GM21447 (cell line): Measurements from ENCODE around the gene EYS.
"Not testable (repeated sequence)": the region's sequence is repeated elsewhere in the genome, so short reads cannot be mapped to it uniquely, and the experiment has no call there.

Experiments used
- ATAC-seq: cut with Tn5 transposase; IDR thresholded peaks from one replicate; pipeline ENCODE4 v1.9.1; 2021; ENCODE audit not compliant: unreplicated experiment

Gene EYS

DNA sequence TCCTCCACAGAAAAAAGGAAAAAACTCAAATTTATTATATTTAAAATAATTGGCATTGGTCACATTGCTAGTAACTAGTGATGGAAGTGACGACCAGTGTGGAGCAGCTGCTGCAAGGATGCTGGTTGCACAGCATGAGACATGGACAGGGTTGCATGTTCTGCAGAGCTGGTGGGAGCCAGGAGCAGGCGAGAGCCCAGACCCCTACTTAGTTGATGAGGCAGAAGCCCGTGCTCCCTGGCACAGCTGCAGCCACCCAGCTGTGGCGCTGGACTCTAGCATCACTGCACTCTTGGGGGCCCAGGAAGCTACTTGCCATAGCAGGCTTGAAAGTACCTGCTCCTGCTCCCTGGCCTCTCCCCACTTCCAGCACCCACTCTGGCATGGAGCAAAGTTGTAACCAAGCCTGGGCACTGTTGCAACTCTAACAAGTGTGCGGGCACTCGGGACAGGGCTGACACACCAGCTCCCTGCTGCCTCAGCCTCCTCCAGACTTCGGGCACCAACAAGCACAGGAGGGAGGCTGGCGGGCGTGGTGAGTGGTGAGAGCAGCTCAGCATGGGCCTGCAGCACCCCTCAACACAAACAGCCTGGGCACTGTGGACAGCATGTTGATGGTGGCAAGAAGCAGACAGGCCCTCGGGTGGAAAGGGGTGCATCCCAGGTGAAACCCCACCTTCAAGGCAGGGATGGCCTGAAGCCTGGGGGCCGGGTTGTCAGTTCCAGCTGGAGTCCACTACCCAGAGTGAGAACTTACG is 69.6 kb downstream of the EYS start:
- ATAC-seq: no peak

DNA sequence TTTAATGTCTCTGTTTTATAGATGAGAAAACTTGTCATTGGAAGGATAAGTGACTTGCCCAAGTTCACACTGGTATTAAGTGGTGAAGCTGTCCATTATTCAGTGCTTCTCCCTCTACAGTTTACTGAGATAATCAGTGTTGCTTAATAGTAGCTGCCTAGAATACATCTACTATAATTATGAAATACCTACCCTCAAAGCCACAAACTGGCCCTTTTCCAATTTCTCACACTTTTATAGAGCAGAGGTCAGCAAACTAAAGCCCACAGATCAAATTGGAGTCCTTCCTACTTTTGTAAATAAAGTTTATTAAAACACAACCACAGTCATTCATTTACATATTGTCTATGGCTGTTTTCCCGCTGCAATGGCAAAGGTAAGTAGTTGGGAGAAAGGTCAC is 73.5 kb downstream of the EYS start:
- ATAC-seq: no peak

DNA sequence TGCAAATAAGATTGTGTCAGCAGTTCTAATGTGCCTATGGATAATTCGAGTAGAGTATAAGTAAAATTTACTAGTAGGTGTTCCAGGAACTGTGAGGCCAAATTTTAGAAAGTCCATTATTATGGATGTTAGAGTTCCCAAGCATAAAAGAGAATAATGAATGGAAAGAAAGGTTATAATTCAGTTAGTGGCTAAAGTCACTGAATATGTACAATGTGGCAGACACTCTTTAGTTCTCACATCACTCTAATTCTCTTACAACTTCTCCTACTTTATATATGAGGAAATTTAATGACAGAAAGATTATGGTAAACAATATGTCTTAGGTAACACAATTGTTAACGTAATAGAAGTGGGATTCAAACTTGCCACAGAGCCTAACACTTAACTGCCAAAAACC is 75.3 kb downstream of the EYS start:
- ATAC-seq: no peak

DNA sequence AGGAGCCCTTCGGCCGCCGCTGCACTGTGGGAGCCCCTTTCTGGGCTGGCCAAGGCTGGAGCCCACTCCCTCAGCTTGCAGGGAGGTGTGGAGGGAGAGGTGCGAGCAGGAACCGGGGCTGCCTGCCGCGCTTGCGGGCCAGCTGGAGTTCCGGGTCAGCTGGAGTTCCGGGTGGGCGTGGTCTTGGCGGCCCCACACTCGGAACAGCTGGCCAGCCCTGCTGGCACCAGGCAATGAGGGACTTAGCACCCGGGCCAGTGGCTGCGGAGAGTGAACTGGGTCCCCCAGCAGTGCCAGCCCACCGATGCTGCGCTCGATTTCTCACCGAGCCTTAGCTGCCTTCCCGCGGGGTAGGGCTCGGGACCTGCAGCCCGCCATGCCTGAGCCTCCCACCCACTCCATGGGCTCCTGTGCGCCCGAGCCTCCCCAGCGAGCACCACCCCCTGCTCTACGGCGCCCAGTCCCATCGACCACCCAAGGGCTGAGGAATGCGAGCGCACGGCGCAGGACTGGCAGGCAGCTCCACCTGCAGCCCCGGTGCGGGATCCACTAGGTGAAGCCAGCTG is 79.5 kb downstream of the EYS start:
- not testable (repeated sequence) for ATAC-seq

DNA sequence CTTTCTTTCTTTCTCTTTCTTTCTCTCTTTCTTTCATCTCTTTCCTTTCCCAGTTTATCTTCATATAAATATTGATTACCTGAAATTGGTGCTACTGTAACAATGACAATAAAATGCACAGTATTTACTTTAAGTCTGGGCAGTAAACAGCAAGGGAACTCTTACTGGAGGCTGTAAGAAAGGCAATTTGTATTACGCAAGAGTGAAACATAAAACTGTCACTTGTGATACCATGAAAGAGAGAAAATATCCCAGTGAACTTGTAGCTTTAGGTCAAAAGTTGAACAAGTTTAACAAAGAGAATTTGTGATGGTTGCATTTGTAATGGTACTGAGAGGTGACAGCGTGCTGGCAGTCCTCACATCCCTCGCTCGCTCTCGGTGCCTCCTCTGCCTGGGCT is 80.0 kb downstream of the EYS start:
- no peak for ATAC-seq

DNA sequence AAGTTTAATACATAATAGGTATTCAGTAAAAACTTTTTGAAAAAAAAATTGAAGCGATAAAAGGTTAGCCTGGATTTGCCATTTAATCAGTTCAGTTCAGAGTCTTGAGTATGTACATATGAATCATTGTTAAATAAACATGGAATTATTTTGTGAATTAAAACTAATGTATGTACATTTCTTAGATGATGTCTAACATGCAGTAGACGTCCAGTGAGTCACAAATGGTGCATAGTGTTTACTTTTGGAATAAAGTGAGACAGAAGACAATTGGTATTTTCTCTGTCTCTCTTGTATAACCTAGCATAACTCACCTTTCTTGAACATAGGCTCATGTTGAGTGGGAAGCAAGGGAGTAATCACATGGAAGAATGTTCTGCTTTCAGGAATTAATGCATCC is 83.5 kb downstream of the EYS start:
- ATAC-seq: no peak

DNA sequence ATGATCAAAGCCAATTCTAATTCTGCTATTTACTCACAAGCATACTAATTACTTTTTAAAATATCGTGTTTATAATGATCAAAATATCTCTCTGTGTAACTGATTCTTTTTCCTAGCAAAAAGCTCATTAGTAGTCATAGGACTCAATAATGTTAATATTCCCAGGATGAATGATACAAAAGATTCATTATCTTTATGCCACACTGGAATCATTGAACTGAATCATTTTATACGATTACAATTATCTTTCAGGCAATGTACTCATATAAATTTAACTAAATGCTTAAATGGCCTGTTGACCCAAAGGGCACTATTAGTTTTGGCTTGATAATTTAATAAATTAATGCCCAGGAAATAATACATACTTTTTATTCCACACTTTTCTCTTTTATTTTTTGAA is 96.3 kb downstream of the EYS start:
- ATAC-seq: no peak

DNA sequence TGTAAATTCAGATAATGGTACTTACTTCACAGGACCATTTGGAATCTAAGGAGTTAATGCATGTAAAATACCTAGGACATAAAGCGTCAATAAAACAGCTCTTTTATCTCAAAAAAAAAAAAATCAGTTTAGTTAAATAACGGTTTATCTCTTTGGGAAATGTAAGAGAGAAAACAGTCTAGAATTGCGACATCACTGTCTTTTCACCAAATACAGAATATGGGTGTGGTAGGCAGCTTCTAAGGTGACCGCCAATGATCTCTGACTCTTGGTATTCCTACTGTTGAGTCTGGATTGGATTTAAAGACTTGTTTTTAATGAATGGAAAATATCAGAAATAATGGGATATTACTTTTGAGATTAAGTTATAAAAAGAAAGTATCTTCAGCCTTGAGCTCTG is 111.5 kb downstream of the EYS start:
- ATAC-seq: no peak

DNA sequence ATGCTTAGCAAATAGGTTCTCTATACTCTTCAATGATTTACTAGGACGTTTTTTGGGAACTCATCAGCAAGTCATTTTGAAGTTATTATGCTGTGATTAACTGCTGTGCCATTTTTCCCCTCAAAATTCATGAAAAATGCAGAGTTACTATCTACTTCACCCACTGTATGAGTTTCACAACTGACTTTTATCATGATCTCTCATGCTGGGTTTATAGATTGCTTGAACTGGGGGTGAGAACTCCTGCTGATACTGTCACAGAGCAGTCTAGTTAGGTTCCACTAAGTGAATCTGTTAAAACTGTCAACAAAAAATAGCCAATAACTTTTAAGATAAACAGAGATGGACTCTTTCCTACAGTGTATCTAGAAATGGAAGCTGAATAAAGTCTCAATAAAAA is 136.7 kb downstream of the EYS start:
- ATAC-seq: no peak

DNA sequence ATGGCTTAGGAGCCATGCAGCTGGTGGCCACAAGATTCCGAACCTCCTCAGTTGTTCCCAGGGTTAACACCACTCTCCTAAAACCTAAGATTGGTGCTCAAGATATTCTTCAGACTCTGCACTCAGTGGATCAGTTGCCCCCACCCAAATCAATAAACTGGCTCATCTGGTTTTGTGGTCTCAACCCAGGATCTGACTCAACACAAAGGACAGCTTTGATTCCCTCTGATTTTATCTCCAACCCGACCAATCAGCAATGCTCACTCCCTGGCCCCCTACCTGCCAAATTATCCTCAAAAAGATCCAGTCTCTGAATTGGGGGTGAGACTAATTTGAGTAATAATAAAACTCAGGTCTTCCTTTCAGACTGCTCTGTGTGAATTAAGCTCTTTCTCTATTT is 137.5 kb downstream of the EYS start:
- no peak for ATAC-seq

DNA sequence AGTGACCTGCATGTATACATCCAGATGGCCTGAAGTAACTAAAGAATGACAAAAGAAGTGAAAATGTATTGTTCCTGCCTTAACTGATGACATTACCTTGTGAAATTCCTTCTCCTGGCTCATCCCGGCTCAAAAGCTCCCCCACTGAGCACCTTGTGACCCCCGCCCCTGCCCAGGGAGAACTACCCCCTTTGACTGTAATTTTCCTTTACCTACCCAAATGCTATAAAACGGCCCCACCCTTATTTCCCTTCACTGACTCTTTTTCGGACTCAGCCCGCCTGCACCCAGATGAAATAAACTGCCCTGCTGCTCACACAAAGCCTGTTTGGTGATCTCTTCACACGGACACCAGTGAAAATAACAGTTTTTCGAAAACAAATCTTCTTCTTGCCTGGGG is 138.0 kb downstream of the EYS start:
- ATAC-seq: not testable (repeated sequence)

DNA sequence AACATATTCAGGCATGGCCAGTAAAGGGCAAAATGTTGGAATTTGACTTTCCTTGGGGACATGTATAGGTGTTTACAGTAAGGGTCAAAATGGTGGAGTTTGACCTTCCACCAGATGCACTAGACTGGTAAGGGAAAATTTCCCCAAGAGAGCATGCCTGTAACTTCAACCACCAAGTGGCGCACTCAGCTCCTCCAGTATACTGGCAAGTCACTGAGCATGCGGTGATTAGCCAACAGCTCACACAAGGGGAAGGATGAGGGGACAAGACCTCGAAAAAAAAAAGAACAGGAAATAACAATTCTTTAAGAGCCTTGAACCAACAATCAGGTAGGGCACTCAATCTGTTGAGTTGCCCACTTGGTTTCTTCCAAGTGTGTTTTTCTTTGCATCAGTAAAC is 140.9 kb downstream of the EYS start:
- no peak for ATAC-seq

DNA sequence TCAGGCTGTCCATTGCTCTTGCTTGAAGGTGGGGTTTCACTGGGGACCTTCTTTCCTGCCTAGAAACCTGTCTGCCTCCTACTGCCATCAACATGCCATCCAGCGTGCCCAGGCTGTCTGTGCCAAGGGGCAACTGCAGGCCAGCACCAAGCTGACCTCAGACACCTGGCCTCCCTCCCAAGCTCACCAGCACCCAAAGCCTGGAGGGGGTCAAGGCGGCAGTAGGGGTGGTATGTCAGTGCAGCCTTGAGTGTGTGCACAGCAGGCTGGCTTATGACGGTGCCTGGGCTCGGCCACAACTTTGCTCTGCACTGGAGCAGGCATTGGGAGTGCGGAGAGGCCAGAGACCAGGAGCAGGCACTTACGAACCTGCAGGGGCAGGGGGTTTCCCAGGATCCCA is 149.0 kb downstream of the EYS start:
- no peak for ATAC-seq

DNA sequence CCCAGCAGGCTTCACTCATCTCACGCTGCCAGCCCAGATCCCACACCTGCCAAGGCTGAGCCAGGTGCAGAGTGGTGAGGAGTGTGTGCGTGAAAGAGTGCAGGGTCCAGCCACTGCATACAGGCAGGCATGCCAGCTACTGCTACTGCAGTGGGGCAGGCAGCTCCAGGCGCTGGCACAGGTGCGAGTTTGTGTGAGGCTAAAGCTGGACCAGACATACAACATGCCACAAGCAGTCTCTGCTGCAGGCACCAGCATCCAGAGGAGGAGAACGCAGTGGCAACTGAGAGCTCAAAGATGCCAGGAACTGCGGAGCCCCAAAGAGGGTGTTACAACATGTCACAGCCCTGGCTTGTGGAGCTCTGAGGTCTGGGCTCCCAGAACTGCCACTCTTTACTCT is 149.8 kb downstream of the EYS start:
- ATAC-seq: no peak

DNA sequence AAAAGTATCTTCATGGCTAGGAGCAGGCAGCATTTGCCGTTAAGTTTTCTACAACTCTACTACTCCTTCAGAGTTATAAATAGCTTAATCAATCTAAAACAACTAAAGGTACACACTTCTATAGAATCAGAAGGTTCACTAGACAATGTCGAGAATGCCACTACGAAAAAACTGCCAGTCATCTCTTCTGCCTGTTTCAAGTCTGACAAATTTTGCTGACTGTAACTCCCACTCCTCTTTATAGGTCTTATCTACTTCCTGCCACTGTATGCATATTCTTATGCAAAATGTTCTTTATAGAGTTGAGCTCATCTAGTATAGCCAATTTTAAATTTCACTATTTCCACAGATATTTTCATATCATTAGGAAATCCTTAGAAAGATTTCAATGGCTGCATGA is 160.1 kb downstream of the EYS start:
- ATAC-seq: no peak

DNA sequence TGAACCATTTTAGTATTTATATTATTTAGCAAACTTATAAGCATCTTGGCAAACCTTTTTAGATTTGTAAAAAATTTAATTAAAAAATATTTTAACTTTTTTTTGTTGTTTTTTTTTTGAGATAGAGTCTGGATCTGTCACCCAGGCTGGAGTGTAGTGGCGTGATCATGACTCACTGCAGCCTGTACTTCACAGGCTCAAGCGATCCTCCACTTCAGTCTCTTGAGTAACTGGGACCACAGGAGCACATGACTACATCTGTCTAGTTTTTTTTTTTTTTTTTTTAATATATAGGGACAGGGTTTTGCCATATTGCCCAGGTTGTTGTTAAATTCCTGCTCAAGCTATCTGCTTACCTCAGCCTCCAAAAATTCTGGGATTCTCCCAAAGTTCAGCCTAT is 161.1 kb downstream of the EYS start:
- no peak for ATAC-seq

DNA sequence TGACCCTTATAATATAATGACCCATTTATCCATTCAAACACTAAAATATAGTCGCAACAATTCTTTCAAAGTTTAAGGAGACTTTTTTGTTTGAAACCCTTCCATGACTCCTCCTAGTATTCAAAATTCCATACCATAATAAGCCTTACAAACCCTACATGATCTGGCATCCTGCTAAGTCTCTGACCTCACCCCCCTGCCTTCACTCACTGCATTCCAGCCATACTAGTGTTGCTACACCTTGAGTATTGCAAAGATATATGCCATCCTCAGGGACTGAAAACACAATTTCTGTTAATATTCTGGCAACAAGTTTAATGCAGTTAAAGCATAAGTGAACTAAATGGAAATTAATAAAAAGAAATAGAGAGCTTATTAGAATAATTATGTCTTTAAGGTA is 168.4 kb downstream of the EYS start:
- ATAC-seq: no peak

DNA sequence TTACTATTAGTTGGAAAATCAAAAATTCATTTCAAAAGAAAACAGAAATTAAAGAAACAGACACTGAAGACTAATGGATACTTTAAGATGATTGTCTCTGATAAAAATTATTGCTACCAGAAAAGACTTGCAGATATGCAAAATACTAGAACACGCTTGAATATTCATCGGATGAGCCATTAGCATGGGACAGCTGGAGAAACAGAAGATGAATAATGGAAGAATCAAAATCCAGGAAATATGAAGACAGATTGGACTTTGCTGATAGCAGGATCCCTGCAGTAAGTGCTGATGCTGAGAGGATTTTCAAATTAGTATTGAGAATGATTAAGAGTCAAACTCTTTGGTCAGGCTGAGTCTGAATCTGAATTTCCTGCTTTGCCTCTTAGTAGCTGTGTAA is 169.4 kb downstream of the EYS start:
- ATAC-seq: no peak

DNA sequence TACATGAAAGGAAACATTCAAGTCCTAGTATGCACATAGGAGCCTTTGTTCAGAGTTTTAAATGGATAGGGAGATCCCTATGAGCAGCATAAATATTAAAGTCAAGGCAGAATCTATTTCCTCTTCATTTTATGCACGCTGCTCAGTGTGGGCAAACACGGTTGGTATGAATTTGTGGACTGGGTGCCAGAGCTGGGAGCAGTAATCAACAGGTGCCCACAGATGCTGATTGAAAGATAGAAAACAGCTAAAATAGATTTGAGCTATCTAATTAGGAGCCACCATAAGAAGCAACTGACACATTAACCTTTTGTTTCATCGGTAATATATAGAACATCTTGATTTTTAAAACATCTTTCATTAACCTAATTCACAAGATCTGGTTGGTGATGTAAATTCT is 175.5 kb downstream of the EYS start:
- ATAC-seq: no peak

DNA sequence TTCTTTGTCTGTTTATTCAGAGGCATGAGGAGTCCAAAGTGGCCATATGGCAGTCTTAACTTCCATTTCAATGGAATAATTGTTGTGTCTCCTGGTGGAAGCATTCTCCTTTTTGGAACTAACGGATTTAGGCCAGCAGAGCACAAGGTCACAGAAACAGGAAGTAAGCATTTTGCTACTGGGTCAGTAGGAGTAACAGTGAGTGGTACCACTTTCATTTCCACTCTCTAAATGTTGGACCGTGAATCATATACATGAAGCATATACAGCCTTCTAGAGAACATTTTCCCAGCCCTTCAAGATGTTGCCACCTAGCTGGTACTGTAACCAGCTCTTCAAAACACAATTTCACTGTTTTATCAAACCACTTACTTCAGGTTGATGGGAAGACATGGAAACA is 182.8 kb downstream of the EYS start:
- no peak for ATAC-seq

DNA sequence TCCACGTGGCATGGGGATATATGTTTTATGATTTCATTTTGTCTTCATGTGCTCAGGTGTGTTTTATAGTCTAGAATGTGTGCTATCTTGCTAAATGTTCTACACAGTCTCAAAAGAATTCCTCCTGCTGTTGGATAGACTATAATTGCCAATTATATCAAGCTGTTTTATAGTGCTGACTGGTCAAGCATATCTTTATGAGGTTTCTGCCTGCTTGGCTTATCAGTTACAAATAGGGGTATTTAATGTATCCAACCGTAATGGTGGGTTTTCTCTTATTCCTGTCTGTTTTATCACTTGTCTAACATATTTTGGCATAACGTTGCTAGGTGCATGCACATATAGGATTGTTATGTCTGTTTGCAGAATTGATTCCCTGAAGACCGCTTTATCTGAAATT is 201.3 kb downstream of the EYS start:
- ATAC-seq: no peak

DNA sequence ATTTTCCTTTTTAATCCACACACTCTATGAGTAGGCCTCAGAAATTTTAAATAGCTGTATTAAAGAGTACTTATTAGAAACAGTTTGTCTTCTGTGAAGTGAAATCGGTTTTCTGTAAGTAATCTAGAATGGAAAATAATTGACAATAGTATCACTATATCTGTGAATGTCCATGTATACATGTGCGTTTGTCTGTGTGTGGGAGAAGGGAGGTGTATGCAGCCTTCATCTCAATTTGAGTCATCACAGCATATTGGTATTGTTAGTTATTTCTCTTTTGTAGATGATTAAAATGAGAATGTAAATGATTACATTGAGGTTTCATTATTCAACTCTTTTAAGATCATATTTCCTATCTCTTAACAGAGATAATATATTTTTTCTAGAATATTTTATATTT is 206.0 kb downstream of the EYS start:
- no peak for ATAC-seq

DNA sequence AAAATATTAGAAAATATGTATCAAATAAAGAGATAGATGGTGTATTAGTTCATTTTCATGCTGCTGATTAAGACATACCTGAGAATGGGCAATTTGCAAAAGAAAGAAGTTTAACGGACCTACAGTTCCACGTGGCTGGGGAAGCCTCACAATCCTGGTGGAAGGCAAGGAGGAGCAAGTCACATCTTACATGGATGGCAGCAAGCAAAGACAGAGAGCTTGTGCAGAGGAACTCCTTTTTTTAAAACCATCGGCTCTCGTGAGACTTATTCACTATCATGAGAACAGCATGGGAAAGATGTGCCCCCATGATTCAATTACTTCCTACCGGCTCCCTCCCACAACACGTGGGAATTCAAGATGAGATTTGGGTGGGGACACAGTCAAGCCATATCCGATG is 223.4 kb downstream of the EYS start:
- not testable (repeated sequence) for ATAC-seq
